Measurements from ENCODE around the gene RACGAP1.

DNA sequence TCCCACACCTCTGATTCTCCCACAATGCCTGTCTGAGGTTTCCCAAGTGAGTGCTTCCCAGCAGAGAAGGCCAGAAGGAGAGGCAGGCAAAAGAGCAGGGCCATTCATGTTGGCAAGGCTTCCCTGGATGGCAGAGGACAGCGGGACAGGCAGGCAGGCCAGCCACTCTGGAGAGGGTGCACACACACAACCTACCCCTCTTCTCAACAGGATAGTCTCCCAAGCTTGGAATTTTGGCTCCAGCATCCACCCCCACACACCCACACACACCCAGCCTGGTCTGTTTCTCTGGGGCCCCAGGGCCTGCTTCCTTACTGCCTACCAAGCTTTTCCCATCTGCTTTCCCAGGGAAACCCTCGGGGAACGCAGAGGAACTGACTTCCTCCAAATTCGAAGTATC is 15.4 kb upstream of the RACGAP1 start:
- TF ChIP-seq, protein P1, sequence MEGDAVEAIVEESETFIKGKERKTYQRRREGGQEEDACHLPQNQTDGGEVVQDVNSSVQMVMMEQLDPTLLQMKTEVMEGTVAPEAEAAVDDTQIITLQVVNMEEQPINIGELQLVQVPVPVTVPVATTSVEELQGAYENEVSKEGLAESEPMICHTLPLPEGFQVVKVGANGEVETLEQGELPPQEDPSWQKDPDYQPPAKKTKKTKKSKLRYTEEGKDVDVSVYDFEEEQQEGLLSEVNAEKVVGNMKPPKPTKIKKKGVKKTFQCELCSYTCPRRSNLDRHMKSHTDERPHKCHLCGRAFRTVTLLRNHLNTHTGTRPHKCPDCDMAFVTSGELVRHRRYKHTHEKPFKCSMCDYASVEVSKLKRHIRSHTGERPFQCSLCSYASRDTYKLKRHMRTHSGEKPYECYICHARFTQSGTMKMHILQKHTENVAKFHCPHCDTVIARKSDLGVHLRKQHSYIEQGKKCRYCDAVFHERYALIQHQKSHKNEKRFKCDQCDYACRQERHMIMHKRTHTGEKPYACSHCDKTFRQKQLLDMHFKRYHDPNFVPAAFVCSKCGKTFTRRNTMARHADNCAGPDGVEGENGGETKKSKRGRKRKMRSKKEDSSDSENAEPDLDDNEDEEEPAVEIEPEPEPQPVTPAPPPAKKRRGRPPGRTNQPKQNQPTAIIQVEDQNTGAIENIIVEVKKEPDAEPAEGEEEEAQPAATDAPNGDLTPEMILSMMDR (IDR thresholded peaks at IDR 0.05) = no peak
- no peak for TF ChIP-seq POLR2A (IDR thresholded peaks at IDR 0.05)

Measured in testis (tissue), 2 donors.